ENCODE results near the gene NFATC3. TPM values are rescaled to one million over a fixed set of nuclear protein-coding genes. Genes with fewer than 3 reads are reported as not detected.

NFATC3 gene
- total and polyA plus RNA-seq, 7 donors, result 4.8 to 52.2 (median 42.8) TPM

DNA sequence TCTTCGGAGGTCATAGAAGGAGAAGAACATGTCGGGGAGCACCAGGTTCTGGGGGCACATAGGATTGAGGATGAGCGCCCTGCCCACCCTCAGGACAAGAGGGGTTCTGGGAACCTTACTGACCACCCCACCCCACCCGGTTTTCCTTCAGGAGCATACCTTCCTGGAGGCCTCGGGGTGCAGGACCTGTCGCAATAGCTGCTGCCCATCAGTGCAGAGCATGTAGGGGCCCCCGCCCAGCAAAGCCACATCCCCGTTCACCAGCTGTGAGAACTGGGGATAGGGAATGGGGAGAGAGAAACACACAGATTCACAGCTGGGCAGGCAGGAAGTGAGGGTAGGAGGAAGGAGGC, 148.6 kb downstream of the NFATC3 start:
- DNase-seq, result peak; percentile 67
- TF ChIP-seq EP300 (IDR thresholded peaks at IDR 0.05) (no peak), POLR2A (IDR thresholded peaks at IDR 0.05) (no peak), POLR2AphosphoS5 (IDR thresholded peaks at IDR 0.05) (no peak)
- TF ChIP-seq, protein P1, sequence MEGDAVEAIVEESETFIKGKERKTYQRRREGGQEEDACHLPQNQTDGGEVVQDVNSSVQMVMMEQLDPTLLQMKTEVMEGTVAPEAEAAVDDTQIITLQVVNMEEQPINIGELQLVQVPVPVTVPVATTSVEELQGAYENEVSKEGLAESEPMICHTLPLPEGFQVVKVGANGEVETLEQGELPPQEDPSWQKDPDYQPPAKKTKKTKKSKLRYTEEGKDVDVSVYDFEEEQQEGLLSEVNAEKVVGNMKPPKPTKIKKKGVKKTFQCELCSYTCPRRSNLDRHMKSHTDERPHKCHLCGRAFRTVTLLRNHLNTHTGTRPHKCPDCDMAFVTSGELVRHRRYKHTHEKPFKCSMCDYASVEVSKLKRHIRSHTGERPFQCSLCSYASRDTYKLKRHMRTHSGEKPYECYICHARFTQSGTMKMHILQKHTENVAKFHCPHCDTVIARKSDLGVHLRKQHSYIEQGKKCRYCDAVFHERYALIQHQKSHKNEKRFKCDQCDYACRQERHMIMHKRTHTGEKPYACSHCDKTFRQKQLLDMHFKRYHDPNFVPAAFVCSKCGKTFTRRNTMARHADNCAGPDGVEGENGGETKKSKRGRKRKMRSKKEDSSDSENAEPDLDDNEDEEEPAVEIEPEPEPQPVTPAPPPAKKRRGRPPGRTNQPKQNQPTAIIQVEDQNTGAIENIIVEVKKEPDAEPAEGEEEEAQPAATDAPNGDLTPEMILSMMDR (IDR thresholded peaks at IDR 0.05), result no peak
- 22 to 53% methylated on average over 8 of the region's 8 CpGs for WGBS, 2 donors
- Histone ChIP-seq H3K4me3 (no peak overlapping the region), H3K27ac (no peak overlapping the region), H3K27me3 (no peaks in the 10 kb centered on the region), H3K4me1 (peaks cover 0 to 33% (median 29%) of the 10 kb centered on the region in 4 donors), H3K9me3 (no peaks in the 10 kb centered on the region), H3K36me3 (no peaks in the 10 kb centered on the region)
- intact Hi-C loops (cut with DNase I), result no loop called here

DNA sequence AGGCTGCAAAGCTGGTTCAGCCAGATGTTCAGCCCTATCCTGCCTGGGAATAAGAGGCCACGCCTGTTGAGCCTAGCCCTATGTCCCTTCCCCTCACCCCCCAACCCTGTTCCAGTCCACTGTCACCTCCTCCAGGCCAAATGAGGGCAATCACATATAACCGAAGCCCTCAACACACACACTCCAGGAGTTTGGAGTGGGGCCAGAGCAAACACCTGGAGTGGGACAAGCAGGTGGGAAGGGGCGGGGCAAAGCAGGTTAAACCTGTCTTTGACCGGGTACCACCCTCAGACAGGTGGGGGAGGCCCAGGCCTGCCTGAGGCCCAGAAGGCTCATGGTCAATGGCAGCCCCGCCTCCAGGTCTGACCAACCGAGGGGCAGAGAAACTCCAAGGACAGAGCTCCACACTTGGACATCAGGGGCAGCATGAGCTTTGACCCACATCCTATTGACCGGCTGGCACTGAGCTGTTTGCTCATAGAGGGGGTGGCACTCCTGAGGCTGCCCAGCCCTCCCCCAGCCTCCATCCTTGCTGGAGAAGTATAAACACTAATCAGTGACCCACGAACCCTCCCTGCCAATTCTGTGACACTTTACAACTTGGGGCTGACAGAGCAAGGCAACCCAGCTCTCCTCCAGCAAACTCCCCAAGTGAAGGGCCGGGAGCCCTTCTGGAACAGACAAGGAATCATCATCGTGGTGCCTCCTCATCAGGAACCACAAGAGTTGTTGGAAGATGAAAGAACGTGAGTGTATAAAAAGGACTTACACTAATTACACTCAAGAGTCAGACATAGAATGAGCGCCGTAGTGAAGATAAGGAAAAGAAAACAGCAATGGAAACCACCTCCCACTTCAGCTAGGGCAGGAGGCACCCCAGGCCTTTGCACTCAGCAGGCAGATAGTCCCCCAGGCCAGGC, 149.3 kb downstream of the NFATC3 start:
- no peak overlapping the region for H3K4me3 ChIP-seq
- 11 to 56% methylated on average over 13 of the region's 13 CpGs for WGBS, 2 donors
- intact Hi-C loops (cut with DNase I), result no loop called here

GRCh38 chr16:68235108-68235886, 150.1 kb downstream of the NFATC3 start:
- no peaks in the 10 kb centered on the region for H3K9me3 ChIP-seq
- peak overlapping the region in 3 of 4 donors; percentile 49 to 73 (median 58) for H3K4me3 ChIP-seq
- no peaks in the 10 kb centered on the region for H3K27me3 ChIP-seq
- 14 to 50% methylated on average over 73 of the region's 73 CpGs for WGBS, 2 donors
- DNase-seq, result peak; percentile 72
- no peaks in the 10 kb centered on the region for H3K36me3 ChIP-seq
- TF ChIP-seq POLR2AphosphoS5 (IDR thresholded peaks at IDR 0.05) (no peak), POLR2A (IDR thresholded peaks at IDR 0.05) (no peak), EP300 (IDR thresholded peaks at IDR 0.05) (no peak)
- TF ChIP-seq, protein P1 (IDR thresholded peaks at IDR 0.05), result no peak
- peak overlapping the region; percentile 3 to 74 (median 12) for H3K27ac ChIP-seq
- peaks cover 0 to 37% (median 34%) of the 10 kb centered on the region in 4 donors for H3K4me1 ChIP-seq
- intact Hi-C loops (cut with DNase I), result no loop called here

More for the DNA sequence above, 149.3 kb downstream of the NFATC3 start:
- peak in 1 of 4 donors; percentile 32 for TF ChIP-seq POLR2AphosphoS5 (IDR thresholded peaks at IDR 0.05)
- no peak for TF ChIP-seq EP300 (IDR thresholded peaks at IDR 0.05)
- peak overlapping the region in 2 of 4 donors; percentile 4 to 74 for H3K27ac ChIP-seq
- peak; percentile 67 for DNase-seq
- H3K27me3 ChIP-seq, result no peaks in the 10 kb centered on the region
- no peaks in the 10 kb centered on the region for H3K9me3 ChIP-seq
- no peaks in the 10 kb centered on the region for H3K36me3 ChIP-seq
- H3K4me1 ChIP-seq, result peaks cover 0 to 28% (median 26%) of the 10 kb centered on the region in 4 donors

- TF ChIP-seq, protein P1 (IDR thresholded peaks at IDR 0.05), result no peak
- TF ChIP-seq EP300 (IDR thresholded peaks at IDR 0.05) (no peak), POLR2A (IDR thresholded peaks at IDR 0.05) (no peak)
- DNase-seq, result no peak
- Histone ChIP-seq H3K27me3 (no peaks in the 10 kb centered on the region), H3K4me1 (peaks cover 0 to 37% (median 35%) of the 10 kb centered on the region in 4 donors), H3K9me3 (no peaks in the 10 kb centered on the region), H3K36me3 (no peaks in the 10 kb centered on the region), H3K4me3 (peak within 1 kb of the TSS; percentile 39 to 73 (median 54)), H3K27ac (peak within 1 kb of the TSS; percentile 74 to 88 (median 80))
- WGBS, 2 donors, result 1 to 6% methylated on average over 36 of the region's 36 CpGs
- intact Hi-C loops (cut with DNase I), result no loop called here
These were observed 150.6 kb downstream of the NFATC3 start, which contains the start of gene ESRP2 for GRCh38 chr16:68235887-68236136. TSS of gene ESRP2 (minus strand) at chr16:68236127. CDS start at chr16:68236045, 82 bp downstream.

Data from sigmoid colon (tissue), 7 donors.